GM19372 (cell line): ENCODE measurements around the gene GRAP2.

Experiments used
- ATAC-seq: cut with Tn5 transposase; IDR thresholded peaks from one replicate; pipeline ENCODE4 v1.9.1; 2021; ENCODE audit warnings: mild to moderate bottlenecking, low read depth, moderate library complexity; ENCODE audit not compliant: unreplicated experiment

Gene GRAP2

DNA sequence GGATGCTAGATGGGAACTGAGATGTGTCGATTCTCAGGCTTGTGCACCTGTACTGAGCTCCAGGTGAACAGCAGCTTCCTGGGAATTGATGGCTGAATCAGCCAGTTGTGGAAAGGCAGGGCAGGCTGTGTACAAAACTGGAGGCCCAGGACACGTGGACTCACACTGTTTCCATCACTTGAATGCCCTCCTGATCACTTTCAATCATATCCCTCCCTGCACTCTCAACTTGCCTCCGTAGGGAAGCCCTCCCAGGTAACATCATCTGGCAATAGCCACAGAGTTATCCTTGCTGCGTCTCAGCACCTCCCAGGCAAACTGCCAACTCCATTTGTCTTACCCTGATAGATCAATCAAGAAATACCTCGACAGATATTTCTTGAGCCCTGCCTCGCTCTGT lies 104.0 kb downstream of the GRAP2 start:
- no peak for ATAC-seq

DNA sequence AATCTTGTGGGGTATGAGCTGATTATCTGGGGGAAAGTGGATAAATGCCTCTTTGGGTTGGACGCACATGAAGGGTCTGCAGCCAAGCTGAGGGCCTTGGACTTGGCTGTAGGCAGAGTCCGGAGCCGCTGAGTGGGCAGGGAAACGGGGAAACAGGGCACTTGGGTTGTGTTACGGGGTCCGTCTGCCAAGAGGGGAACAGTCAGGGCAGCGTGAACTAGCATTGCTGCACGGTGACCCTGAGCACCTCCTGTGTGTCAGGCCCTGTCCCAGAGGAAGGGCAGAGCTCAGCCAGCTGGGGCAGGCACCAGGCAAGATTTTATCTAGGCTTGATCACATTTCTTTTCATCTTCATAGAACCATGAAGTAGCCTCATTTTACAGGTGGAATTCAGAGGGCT lies 105.8 kb downstream of the GRAP2 start:
- no peak for ATAC-seq

DNA sequence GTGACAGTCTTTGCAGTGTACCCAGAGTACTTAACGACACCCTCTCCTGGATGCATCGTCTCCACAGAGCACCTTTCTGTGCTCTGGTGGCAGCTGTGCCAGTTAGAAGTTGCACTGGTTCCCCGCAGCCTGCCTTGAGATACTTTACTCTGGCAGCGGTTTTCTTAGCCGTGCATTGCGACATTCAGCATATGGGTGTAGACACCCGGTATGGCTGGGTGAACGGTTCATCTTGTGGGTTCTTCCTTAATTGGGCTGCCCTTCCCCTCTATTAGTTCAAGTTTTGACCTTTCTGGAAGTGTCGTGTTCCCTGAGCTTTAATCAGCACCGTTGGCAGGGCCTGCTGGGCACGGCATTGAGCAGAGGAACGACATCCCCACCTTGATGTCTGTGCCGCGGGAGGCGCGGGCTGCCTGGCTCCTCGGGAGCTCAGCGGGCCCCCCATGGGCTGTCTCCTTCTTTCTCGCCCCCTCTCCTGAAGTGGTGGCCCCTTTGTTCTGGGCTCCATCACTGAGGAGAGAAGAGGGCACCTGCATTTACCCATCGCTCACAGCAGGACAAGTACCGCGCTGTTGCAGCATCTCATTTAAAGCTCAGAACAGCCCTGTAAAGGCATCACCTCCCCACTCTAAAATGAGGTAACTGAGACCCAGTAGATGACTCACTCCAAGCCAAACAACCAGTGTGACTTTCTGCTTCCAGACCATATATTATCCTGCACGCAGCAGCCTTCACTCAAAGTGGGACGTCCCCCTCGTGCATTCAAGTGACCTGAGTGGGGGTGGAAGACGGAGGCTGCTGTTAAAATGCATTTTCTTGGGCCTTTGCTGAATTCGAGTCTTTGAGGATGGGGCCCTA lies 107.2 kb downstream of the GRAP2 start:
- no peak for ATAC-seq

DNA sequence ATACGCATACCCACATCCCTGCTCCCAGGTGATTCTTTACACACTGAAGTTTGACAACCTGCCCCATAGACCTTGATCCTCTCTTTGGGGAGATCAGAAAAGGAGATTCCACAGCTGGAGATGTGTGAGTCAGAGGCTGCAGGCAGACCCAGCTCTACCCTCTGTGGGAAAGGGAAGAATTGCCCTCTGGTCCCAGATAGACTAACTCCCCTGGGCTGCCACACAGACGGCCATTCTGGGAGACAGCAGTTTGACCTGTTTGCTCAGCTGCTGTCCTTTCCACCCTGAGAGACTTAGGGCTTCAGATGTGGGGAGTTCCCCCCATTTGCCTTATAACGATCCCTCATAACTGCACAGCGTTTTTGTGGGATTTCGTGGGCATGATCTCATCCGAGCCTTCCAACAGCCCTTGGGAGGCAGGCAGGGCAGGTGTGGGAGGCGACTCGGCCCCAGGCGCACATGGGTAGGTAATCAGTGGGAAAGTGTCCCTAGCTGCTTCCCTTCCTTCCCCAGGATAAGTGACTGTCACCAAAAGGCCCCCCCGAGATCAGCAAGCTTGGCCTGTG lies 107.9 kb downstream of the GRAP2 start:
- ATAC-seq = no peak

DNA sequence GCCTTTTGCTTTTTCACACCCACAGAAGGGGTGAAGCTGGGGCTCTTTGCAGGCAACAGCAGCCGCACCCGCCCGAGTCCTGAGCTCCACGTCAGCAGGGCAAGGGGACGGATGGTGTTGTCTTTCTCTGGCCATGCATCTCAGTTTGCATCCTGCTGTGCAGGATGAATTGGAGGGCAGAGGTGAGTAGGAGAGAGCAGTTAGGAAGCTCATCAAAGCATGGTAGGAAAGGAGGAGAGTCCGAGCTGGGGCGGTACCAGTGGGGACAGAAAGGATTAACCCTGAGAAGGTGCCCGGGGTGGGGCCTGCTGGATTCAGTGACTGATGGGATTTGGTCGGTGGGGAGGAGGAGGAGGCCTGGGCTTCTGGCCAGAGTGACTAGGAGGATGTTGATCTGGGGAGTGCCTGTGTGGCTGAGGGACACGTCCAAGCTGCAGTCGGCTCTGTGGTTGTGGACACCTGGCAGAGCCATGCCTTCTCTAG lies 108.4 kb downstream of the GRAP2 start:
- ATAC-seq = no peak

DNA sequence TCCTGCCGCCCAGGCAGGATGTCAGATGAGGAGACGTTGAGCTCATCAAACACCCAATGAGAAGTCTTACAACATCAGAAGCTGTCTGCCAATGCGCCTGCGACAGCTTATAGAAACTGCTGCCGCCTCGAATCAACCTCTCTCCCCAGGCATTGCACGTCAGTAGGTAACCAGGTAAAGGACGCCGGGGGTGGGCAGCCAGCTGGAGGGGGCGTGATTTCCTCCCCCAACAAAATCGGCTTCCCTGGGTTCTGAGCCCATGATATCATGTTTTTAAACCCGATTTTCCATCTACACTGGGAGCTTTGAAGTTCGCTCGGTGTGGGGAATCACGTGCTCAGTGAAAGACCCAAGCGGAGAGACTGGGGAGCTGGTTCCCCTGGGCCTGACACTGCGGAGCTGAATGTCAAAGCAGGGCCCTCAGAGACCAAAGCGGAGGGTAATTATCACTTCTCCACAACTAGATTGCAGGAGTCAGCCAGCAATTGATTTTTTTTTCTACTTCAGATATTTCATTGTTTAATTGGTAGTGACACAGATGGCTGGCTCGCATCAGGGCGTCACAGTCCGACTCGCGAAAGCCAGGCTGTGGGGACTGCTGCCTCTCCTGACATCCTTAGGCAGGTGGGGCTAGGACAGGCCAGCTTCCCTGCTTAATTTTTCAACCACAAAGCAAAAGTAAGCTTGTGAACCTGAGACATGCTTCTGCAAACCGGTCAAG lies 109.2 kb downstream of the GRAP2 start:
- no peak for ATAC-seq

DNA sequence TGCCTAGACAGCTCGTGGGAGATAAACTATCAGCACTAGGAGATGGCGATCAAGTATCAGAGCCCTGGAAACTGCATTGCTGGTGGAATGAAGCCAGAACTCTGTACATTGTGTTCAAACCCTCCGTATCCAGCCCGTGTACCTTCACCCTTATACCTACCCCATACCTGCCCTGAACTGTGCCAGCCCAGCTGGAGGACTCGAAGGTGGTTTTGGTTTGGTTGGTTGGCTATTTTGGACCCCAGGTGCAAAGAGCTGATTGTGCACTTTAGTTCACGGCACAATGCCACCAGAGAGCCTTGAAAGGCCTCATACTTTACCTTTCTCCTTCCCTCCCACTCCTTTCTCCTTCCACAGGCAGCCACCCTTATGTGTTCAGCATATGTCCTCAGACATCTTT lies 109.9 kb downstream of the GRAP2 start:
- ATAC-seq = no peak

DNA sequence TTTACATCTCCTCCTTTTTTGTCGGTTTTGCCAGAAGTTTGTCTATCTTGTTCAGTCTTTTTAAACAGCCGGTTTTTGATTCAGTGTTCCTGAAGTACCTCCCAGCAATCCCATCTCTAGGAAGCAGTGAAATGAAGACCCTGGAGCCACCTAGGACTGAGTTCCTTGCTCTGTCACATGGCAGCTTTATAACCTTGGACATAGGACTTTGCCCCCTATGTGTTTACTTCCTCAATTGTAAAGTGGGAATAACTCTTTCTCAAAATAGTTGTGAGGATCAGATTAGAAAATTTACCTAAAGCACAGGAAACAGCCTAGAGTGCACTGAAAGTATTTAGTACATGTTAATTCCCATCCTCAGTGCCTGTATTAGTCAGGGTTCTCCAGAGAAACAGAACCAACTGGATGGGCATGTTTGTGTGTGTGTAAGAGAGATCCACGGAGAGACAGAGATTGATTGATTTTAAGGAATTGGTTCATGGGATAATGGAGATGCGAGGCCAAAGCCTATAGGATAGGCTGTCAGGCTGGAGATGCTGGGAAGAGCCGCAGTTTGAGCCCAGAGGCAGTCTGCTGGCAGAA lies 113.9 kb downstream of the GRAP2 start:
- no peak for ATAC-seq

DNA sequence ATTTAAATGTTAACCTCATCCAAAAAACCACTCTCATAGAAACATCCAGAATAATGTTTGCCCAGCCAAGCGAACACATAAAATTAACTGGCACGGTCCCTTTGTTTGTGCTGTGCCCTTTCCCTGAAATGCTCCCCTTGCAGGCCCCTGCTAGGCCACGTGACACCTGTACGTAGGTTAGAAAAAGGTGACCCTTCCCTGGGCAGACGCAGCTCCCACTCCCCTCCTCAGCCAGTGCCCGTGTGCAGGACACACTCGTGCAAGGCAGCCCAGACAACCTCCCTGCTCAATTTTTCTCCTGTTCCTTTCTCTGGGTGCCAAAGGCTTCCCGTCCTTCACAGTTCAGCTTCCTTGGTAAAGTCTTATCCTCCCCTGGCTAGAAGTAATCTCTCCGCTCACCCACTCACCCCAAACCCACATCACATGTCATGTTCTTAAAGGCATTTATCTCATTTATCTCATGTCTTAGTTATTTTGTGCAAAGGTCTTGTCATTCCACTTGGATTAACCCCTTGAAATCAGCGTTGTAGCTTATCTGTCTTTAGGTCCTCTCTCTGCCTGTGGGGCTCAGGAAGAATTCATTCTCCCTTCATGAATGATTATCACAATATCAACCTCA lies 114.6 kb downstream of the GRAP2 start:
- no peak for ATAC-seq

DNA sequence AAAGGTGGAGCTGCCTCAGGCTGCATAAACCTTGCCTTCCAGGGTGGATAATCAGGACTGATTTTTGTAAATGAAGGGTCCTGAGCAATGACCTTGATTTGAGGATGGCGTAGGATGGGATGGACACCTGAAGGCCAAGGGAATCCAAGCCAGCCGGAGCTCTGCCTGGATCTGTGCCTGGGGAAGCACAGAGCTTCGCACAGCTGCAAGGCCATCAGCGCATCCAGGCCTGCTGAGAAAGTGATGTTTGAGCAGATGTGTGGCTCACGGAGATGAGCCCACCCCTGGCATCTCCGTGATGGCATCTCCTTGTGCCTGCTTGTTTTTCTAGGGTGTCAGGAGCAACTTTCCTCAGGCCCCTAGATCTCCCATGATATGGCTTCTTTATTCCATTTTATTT lies 117.2 kb downstream of the GRAP2 start:
- no peak for ATAC-seq

DNA sequence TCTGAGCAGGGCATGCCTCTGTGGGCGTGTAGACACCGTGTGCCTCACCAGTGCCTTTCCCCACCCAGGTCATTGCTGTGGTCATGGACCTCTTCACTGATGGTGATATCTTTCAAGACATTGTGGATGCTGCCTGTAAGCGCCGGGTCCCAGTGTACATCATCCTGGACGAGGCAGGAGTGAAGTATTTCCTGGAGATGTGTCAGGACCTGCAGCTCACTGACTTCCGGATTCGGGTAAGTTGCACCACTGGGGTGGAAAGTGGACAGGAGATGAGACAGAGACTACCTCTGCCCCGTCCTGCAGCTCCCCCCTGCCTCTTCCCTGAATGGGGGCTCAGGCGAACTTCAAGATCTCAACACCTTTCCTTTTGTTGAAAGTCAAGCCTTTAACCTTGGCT lies 118.2 kb downstream of the GRAP2 start:
- ATAC-seq = no peak

DNA sequence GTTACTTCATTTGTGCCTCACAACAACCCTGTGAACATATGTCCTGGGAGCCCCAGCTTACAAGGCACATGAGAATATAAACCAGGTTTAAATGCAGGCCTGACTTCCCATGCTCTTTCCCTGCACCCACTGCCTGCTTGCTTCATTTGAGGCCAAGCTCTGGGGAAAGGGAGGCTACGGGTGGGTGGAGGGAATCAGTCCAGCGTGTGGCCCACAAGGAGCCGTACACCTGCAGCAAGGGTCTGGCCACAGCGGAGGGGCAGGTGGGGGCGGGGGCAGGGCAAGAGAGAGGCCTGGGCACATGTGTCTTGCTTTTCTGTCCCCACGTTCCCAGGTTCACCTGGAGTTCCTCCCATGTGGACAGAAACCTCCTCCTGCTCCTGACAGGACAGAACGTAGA lies 120.1 kb downstream of the GRAP2 start:
- ATAC-seq = no peak

DNA sequence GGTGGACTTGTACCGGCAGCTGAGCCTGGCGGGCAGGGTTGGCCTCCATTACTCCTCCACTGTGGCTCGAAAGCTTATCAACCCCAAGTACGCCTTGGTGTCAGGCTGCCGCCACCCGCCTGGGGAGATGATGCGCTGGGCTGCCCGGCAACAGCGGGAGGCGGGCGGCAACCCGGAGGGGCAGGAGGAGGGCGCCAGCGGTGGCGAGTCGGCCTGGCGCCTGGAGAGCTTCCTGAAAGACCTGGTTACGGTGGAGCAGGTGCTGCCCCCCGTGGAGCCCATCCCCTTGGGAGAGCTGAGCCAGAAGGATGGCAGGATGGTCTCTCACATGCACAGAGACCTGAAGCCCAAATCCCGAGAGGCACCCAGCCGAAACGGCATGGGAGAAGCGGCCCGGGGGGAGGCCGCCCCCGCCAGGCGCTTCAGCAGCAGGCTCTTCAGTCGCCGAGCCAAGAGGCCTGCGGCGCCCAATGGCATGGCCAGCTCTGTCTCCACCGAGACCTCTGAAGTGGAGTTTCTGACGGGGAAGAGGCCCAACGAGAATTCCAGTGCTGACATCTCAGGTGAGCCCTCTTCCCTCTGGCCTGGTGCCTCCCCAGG lies 120.6 kb downstream of the GRAP2 start:
- no peak for ATAC-seq

DNA sequence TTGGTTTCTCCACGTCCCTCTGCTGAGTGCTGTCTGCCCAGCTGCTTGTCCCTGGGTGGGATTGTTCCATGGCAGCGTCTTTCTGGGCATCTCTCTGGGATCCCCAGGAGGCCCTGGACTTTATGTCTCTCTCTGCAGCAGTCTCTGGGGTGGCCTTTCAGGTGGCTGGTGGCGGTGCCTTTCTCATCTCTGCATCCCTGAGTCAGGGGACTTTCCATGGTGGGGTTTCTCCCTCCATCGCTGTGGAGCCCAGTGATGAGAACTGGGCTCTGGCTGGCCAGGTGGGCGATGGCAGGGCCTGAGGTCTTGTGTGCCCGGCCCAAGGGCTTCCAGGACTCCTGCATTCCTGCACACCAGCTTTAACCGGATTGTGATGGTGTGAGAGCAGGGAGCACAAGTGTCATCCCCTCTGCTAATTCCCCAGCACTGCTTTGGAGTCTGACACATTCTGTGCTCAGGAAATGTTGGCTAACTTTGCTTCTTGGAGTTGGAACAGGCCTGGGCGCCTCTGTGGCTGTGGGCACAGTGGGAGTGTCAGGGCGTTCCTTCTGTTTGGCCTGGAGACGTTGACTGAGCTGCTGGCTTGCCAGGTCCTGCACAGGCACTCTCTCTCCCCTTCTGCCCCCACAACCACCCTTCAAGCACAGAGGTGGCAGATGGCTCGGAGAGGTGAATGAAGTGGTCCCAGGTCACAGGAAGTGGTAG lies 121.8 kb downstream of the GRAP2 start:
- no peak for ATAC-seq
